ENCODE results near the gene NINJ2.

DNA sequence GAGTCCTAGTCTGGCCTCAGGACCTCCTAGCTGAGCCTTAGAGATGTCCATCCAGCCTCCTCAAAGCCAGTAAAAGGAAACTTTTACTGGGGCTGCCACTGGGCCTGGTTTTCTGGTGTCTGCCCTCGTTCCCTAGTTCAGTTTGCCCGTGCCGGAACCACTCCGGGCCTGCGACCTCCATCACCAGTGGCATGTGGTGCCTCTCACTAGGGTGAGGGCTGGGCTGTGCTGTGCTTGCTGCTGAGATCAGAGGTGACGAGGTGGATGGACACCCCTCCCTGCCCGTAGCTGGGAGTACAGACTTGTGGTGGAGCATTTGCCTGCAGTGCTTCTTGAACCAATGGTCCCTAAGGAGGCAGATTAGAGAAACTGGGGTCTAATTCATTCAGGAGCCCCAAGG, 127.8 kb downstream of the NINJ2 start:
- TF ChIP-seq, protein P1, sequence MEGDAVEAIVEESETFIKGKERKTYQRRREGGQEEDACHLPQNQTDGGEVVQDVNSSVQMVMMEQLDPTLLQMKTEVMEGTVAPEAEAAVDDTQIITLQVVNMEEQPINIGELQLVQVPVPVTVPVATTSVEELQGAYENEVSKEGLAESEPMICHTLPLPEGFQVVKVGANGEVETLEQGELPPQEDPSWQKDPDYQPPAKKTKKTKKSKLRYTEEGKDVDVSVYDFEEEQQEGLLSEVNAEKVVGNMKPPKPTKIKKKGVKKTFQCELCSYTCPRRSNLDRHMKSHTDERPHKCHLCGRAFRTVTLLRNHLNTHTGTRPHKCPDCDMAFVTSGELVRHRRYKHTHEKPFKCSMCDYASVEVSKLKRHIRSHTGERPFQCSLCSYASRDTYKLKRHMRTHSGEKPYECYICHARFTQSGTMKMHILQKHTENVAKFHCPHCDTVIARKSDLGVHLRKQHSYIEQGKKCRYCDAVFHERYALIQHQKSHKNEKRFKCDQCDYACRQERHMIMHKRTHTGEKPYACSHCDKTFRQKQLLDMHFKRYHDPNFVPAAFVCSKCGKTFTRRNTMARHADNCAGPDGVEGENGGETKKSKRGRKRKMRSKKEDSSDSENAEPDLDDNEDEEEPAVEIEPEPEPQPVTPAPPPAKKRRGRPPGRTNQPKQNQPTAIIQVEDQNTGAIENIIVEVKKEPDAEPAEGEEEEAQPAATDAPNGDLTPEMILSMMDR (IDR thresholded peaks at IDR 0.05; ENCODE audit: borderline replicate concordance, extremely low read depth, low read length, poor library complexity, severe bottlenecking), result no peak
- no peak for TF ChIP-seq EZH2 (IDR thresholded peaks at IDR 0.05; ENCODE audit: borderline replicate concordance, low read depth, low read length, severe bottlenecking)

Measured in DND-41 (cell line).